Epithelial cell of proximal tubule (primary cell): ENCODE results near the gene CRTC3. TPM values are rescaled to one million over a fixed set of nuclear protein-coding genes. Genes with fewer than 3 reads are reported as not detected.
"Not testable (repeated sequence)": the region's sequence is repeated elsewhere in the genome, so short reads cannot be mapped to it uniquely, and the experiment has no call there.

Experiments used
- DNase-seq: peaks from one replicate; pipeline ENCODE4 v3.0.0-alpha.2; 2011; ENCODE audit warnings: low read depth
- H3K4me3 ChIP-seq: 2 replicates; pipeline ENCODE4 v1.5.1; 2011; ENCODE audit warnings: low read depth, mild to moderate bottlenecking, low read length
- CTCF ChIP-seq: conservative IDR thresholded peaks from 2 replicates; pipeline ENCODE4 v1.5.1; 2012; ENCODE audit warnings: low read depth, mild to moderate bottlenecking, low read length
- total RNA-seq: library from RNA; depleted of rRNA; stranded (reverse); fragments of >200 nt; gene quantifications from 2 replicates; pipeline ENCODE4 v1.2.3, GENCODE V29; 2015

Gene CRTC3
- total RNA-seq, 1 donor from 2014 or later = 7.1 TPM

- no peak for TF ChIP-seq CTCF
- H3K4me3 ChIP-seq = no peak overlapping the region
- DNase-seq = no peak
Measured at GRCh38 chr15:90520365-90520764, 9.4 kb upstream of the CRTC3 start.

GRCh38 chr15:90523373-90523772 is 6.3 kb upstream of the CRTC3 start:
- no peak for DNase-seq
- no peak overlapping the region for H3K4me3 ChIP-seq
- TF ChIP-seq CTCF = no peak

GRCh38 chr15:90524018-90524803 is 5.5 kb upstream of the CRTC3 start:
- not testable (repeated sequence) for H3K4me3 ChIP-seq, DNase-seq

- TF ChIP-seq CTCF = no peak
- peak overlapping the region; percentile 92 for H3K4me3 ChIP-seq
- no peak for DNase-seq
Measured at GRCh38 chr15:90529011-90529370, 732 bp upstream of the CRTC3 start.

GRCh38 chr15:90530250-90531051 is 728 bp downstream of the CRTC3 start:
- TF ChIP-seq CTCF = no peak
- H3K4me3 ChIP-seq = peak overlapping the region; percentile 92
- DNase-seq = no peak

- peak overlapping the region; percentile 92 for H3K4me3 ChIP-seq
- DNase-seq = no peak
- no peak for TF ChIP-seq CTCF
Measured at GRCh38 chr15:90531147-90531546, 1.4 kb downstream of the CRTC3 start.

GRCh38 chr15:90535254-90535653 is 5.5 kb downstream of the CRTC3 start:
- no peak for TF ChIP-seq CTCF
- H3K4me3 ChIP-seq = no peak overlapping the region
- no peak for DNase-seq
